CD14-positive monocyte (primary cell): ENCODE measurements around the gene ELAPOR2. TPM values are rescaled to one million over a fixed set of nuclear protein-coding genes. Genes with fewer than 3 reads are reported as not detected.

Source experiments
- DNase-seq, 3 donors: peaks; one replicate each; pipeline ENCODE4 v3.0.0-alpha.2; 2011 to 2022
- H2AFZ ChIP-seq: 2 replicates; pipeline ENCODE4 v1.6.0; 2012; ENCODE audit warnings: mild to moderate bottlenecking, low read depth, low read length, inconsistent platforms; ENCODE audit not compliant: insufficient read depth, poor library complexity, severe bottlenecking
- H3K27ac ChIP-seq, 2 donors: 1 replicate in 1 of 2; 2 replicates in 1 of 2; pipeline ENCODE4 v1.5.1; 2012 to 2013; ENCODE audit warnings: low read length in 2 of 2, control low read depth in 1 of 2, inconsistent platforms in 1 of 2, low read depth in 1 of 2, mild to moderate bottlenecking in 1 of 2
- H3K27me3 ChIP-seq, 2 donors: one replicate each; pipeline versions ENCODE4 v1.6.0 to v1.6.1; 2011 to 2013; ENCODE audit warnings: low read length in 2 of 2; ENCODE audit not compliant: control insufficient read depth in 2 of 2, insufficient read depth in 2 of 2
- H3K36me3 ChIP-seq, 2 donors: replicated peaks in 1 of 2; 1 replicate in 1 of 2; 2 replicates in 1 of 2; pipeline versions ENCODE4 v1.5.1 to v1.6.1; 2012 to 2013; ENCODE audit warnings: low read length in 2 of 2, control low read depth in 1 of 2, inconsistent platforms in 1 of 2, mild to moderate bottlenecking in 1 of 2; ENCODE audit not compliant: insufficient read depth in 2 of 2, control insufficient read depth in 1 of 2
- H3K4me1 ChIP-seq, 2 donors: 1 replicate in 1 of 2; 2 replicates in 1 of 2; pipeline versions ENCODE4 v1.5.1 to v1.6.1; 2012 to 2013; ENCODE audit warnings: low read length in 2 of 2, control low read depth in 1 of 2, inconsistent platforms in 1 of 2, mild to moderate bottlenecking in 1 of 2, moderate library complexity in 1 of 2; ENCODE audit not compliant: insufficient read depth in 2 of 2, control insufficient read depth in 1 of 2
- H3K4me2 ChIP-seq: replicated peaks from 2 replicates; pipeline ENCODE3; 2012; ENCODE audit warnings: low read length, moderate library complexity, mild to moderate bottlenecking; ENCODE audit not compliant: poor library complexity, severe bottlenecking; ENCODE audit errors: extremely low read depth
- H3K4me3 ChIP-seq, 3 experiments: fragments of 200-600 bp in 1 of 3; sonication (generic) in 1 of 3; replicated peaks in 1 of 3; 1 replicate in 2 of 3; 2 replicates in 1 of 3; pipeline ENCODE4 v1.5.1; 2011 to 2013; ENCODE audit warnings: low read length in 3 of 3, mild to moderate bottlenecking in 3 of 3, control low read depth in 2 of 3, low read depth in 2 of 3, inconsistent platforms in 1 of 3, moderate library complexity in 1 of 3
- H3K79me2 ChIP-seq: 2 replicates; pipeline ENCODE4 v1.6.0; 2012; ENCODE audit warnings: mild to moderate bottlenecking, control low read depth, inconsistent platforms, low read length, moderate library complexity; ENCODE audit not compliant: insufficient read depth
- H3K9ac ChIP-seq: 2 replicates; pipeline ENCODE4 v1.6.0; 2017; ENCODE audit warnings: low read length, mild to moderate bottlenecking; ENCODE audit not compliant: insufficient read depth, poor library complexity, severe bottlenecking
- H3K9me3 ChIP-seq, 2 donors: replicated peaks in 1 of 2; 1 replicate in 1 of 2; 2 replicates in 1 of 2; pipeline versions ENCODE4 v1.5.1 to v1.6.1; 2012 to 2013; ENCODE audit warnings: low read length in 2 of 2, control low read depth in 1 of 2; ENCODE audit not compliant: control insufficient read depth in 1 of 2, insufficient read depth in 1 of 2
- H4K20me1 ChIP-seq: 2 replicates; pipeline ENCODE4 v1.6.0; 2012; ENCODE audit warnings: mild to moderate bottlenecking, low read length, control low read depth, moderate library complexity; ENCODE audit not compliant: insufficient read depth
- H3K27ac Mint-ChIP-seq, 7 donors: one replicate each; pipeline ENCODE4 v1.8.0; 2020; ENCODE audit warnings: mild to moderate bottlenecking in 7 of 7, mixed read lengths in 7 of 7, moderate library complexity in 6 of 7, inconsistent platforms in 2 of 7
- H3K27me3 Mint-ChIP-seq, 3 donors: one replicate each; pipeline ENCODE4 v1.8.0; 2021 to 2022; ENCODE audit warnings: low read depth in 3 of 3, mild to moderate bottlenecking in 3 of 3, mixed read lengths in 3 of 3, moderate library complexity in 3 of 3, inconsistent platforms in 1 of 3
- H3K36me3 Mint-ChIP-seq, 2 donors: one replicate each; pipeline ENCODE4 v1.8.0; 2020; ENCODE audit warnings: mixed read lengths in 2 of 2, inconsistent platforms in 1 of 2, mild to moderate bottlenecking in 1 of 2
- H3K4me1 Mint-ChIP-seq: one replicate; pipeline ENCODE4 v1.8.0; 2020; ENCODE audit warnings: mild to moderate bottlenecking, mixed read lengths
- H3K4me3 Mint-ChIP-seq, 2 donors: one replicate each; pipeline ENCODE4 v1.8.0; 2020; ENCODE audit warnings: mild to moderate bottlenecking in 2 of 2, mixed read lengths in 2 of 2, moderate library complexity in 1 of 2
- H3K9me3 Mint-ChIP-seq, 7 donors: one replicate each; pipeline ENCODE4 v1.8.0; 2020 to 2022; ENCODE audit warnings: mixed read lengths in 7 of 7, mild to moderate bottlenecking in 6 of 7, moderate library complexity in 6 of 7, inconsistent platforms in 2 of 7
- CTCF ChIP-seq: fragments of 200-600 bp; IDR thresholded peaks from one replicate; pipeline ENCODE4 v1.8.0; 2022; ENCODE audit warnings: antibody characterized with exemption, mild to moderate bottlenecking
- whole genome bisulfite sequencing: methylation state at CpG from one replicate; pipeline ENCODE4 v1.1.5; 2013; ENCODE audit warnings: missing lambda C conversion rate; ENCODE audit not compliant: insufficient coverage; 5-methylcytosine and 5-hydroxymethylcytosine counted together
- intact Hi-C, 2 donors: fragments of 100-400 bp; cut with micrococcal nuclease; formaldehyde crosslinking; loops; one replicate each; pipeline versions ENCODE4 v1.15.0 to v1.15.1; 2023
- polyA plus RNA-seq, 3 donors: library from polyadenylated mRNA; depleted of rRNA in 1 of 3; unstranded in 2 of 3; stranded (reverse) in 1 of 3; fragments of 300-500 nt in 2 of 3; fragments of >200 nt in 1 of 3; fragmentation: Illumina TruSeq in 2 of 3; gene quantifications; 1 replicate in 2 of 3; 2 replicates in 1 of 3; pipeline ENCODE4 v1.2.3, GENCODE V29; 2012 to 2021

Gene ELAPOR2
- polyA plus RNA-seq, 3 donors, result 0.07 TPM; not detected in 2

- H3K9ac ChIP-seq, result no peak overlapping the region
- H3K79me2 ChIP-seq, result no peaks in the 10 kb centered on the region
- peaks cover 0 to 3% (median 0%) of the 10 kb centered on the region in 3 donors for H3K27me3 Mint-ChIP-seq
- no peak for TF ChIP-seq CTCF
- H3K27ac Mint-ChIP-seq, result no peak overlapping the region
- H3K36me3 Mint-ChIP-seq, result no peaks in the 10 kb centered on the region
- no peak overlapping the region for H3K4me3 Mint-ChIP-seq
- H3K4me2 ChIP-seq, result no peak overlapping the region
- H4K20me1 ChIP-seq, result no peaks in the 10 kb centered on the region
- no peaks in the 10 kb centered on the region for H3K9me3 ChIP-seq
- WGBS, result no CpG with 5 or more reads among the region's 2 CpGs
- H3K9me3 Mint-ChIP-seq, result peaks cover 0 to 2% (median 0%) of the 10 kb centered on the region in 7 donors
- DNase-seq, result no peak
- no peak overlapping the region for H3K27ac ChIP-seq
- no peaks in the 10 kb centered on the region for H3K4me1 ChIP-seq
- no peak overlapping the region for H3K4me3 ChIP-seq
- no peaks in the 10 kb centered on the region for H3K27me3 ChIP-seq
- no peaks in the 10 kb centered on the region for H3K4me1 Mint-ChIP-seq
- H2AFZ ChIP-seq, result no peak overlapping the region
- intact Hi-C loops, result no loop called here
- no peaks in the 10 kb centered on the region for H3K36me3 ChIP-seq
Observed at GRCh38 chr7:87013840-87014190, 45.6 kb downstream of the ELAPOR2 start.

- H3K36me3 ChIP-seq, result no peaks in the 10 kb centered on the region
- no peak overlapping the region for H3K27ac Mint-ChIP-seq
- H3K9me3 ChIP-seq, result no peaks in the 10 kb centered on the region
- H3K27me3 ChIP-seq, result no peaks in the 10 kb centered on the region
- no peak overlapping the region for H3K4me3 Mint-ChIP-seq
- peaks cover 0 to 3% (median 0%) of the 10 kb centered on the region in 3 donors for H3K27me3 Mint-ChIP-seq
- H3K9ac ChIP-seq, result no peak overlapping the region
- intact Hi-C loops, result no loop called here
- H3K4me3 ChIP-seq, result no peak overlapping the region
- peaks cover 0 to 2% (median 0%) of the 10 kb centered on the region in 7 donors for H3K9me3 Mint-ChIP-seq
- H3K27ac ChIP-seq, result no peak overlapping the region
- WGBS, result 0% methylated on average over 1 of the region's 3 CpGs
- no peak overlapping the region for H2AFZ ChIP-seq
- H3K79me2 ChIP-seq, result no peaks in the 10 kb centered on the region
- H4K20me1 ChIP-seq, result no peaks in the 10 kb centered on the region
- no peaks in the 10 kb centered on the region for H3K4me1 ChIP-seq
- H3K4me1 Mint-ChIP-seq, result no peaks in the 10 kb centered on the region
- no peak for DNase-seq
- H3K36me3 Mint-ChIP-seq, result no peaks in the 10 kb centered on the region
- no peak for TF ChIP-seq CTCF
- no peak overlapping the region for H3K4me2 ChIP-seq
Observed at GRCh38 chr7:87013136-87013839, 46.2 kb downstream of the ELAPOR2 start.

Other genes starting within 250 kb of the ELAPOR2 start
- gene DMTF1, start 92.8 kb upstream of the ELAPOR2 start, polyA plus RNA-seq, result 100 to 1,000 TPM in 1 of 3 donors, 1 to 10 TPM in 2; 4.9 to 108 (median 8.3) TPM
- gene TMEM243, start 160.1 kb upstream of the ELAPOR2 start, polyA plus RNA-seq, result 10 to 100 TPM; 24.9 to 43.8 (median 30.8) TPM